Smooth muscle cell (in vitro differentiated cells): ENCODE results near the gene PEX5L. TPM values are rescaled to one million over a fixed set of nuclear protein-coding genes. Genes with fewer than 3 reads are reported as not detected.
"Not testable (repeated sequence)": the region's sequence is repeated elsewhere in the genome, so short reads cannot be mapped to it uniquely, and the experiment has no call there.

Source experiments
- DNase-seq: peaks from one replicate; lab custom pipeline; 2025; ENCODE audit not compliant: unreplicated experiment; lab: John Stamatoyannopoulos, UW
- H2AFZ ChIP-seq: fragments of 200-600 bp; sonication (generic); 2 replicates; pipeline ENCODE4 v1.6.0; 2016; ENCODE audit warnings: antibody characterized with exemption, low read depth, mild to moderate bottlenecking
- H3F3A ChIP-seq: fragments of 200-600 bp; sonication (generic); 2 replicates; pipeline ENCODE4 v1.6.0; 2017; ENCODE audit warnings: antibody characterized with exemption, low read depth
- H3K27ac ChIP-seq: fragments of 200-600 bp; sonication (generic); 2 replicates; pipeline ENCODE4 v1.5.1; 2016; ENCODE audit warnings: low read depth, mild to moderate bottlenecking
- H3K27me3 ChIP-seq: fragments of 200-600 bp; sonication (generic); 2 replicates; pipeline ENCODE4 v1.6.1; 2016; ENCODE audit warnings: low read depth, mild to moderate bottlenecking
- H3K36me3 ChIP-seq: fragments of 200-600 bp; sonication (generic); 2 replicates; pipeline ENCODE4 v1.5.1; 2016; ENCODE audit warnings: low read depth
- H3K4me1 ChIP-seq: fragments of 200-600 bp; sonication (generic); 2 replicates; pipeline ENCODE4 v1.5.1; 2016; ENCODE audit warnings: low read depth
- H3K4me2 ChIP-seq: fragments of 200-600 bp; sonication (generic); 2 replicates; pipeline ENCODE4 v1.6.0; 2016; ENCODE audit warnings: mild to moderate bottlenecking
- H3K4me3 ChIP-seq: fragments of 200-600 bp; sonication (generic); 2 replicates; pipeline ENCODE4 v1.5.1; 2016; ENCODE audit warnings: mild to moderate bottlenecking
- H3K79me2 ChIP-seq: fragments of 200-600 bp; sonication (generic); 2 replicates; pipeline ENCODE4 v1.6.0; 2016; ENCODE audit warnings: low read depth, mild to moderate bottlenecking
- H3K9ac ChIP-seq: fragments of 200-600 bp; sonication (generic); 2 replicates; pipeline ENCODE4 v1.6.0; 2016; ENCODE audit warnings: low read depth
- H3K9me3 ChIP-seq: fragments of 200-600 bp; sonication (generic); replicated peaks from 2 replicates; pipeline ENCODE4 v1.5.1; 2016; ENCODE audit warnings: low read depth
- H4K20me1 ChIP-seq: fragments of 200-600 bp; sonication (generic); 2 replicates; pipeline ENCODE4 v1.6.0; 2016; ENCODE audit warnings: low read depth
- CTCF ChIP-seq: fragments of 200-600 bp; sonication (generic); IDR thresholded peaks from 2 replicates; pipeline ENCODE4 v1.5.1; 2017; ENCODE audit warnings: borderline replicate concordance, mild to moderate bottlenecking, antibody characterized with exemption; ENCODE audit not compliant: insufficient read depth, poor library complexity, severe bottlenecking
- WGBS: methylation state at CpG from one replicate; pipeline ENCODE4 v1.1.7; 2016; ENCODE audit warnings: low lambda C conversion rate; 5-methylcytosine and 5-hydroxymethylcytosine counted together
- polyA plus RNA-seq: library from polyadenylated mRNA; unstranded; fragments of >200 nt; fragmentation: Nextera tagmentation; extraction: Ambion mirVana; gene quantifications from 2 replicates; pipeline ENCODE4 v1.2.1, GENCODE V29; 2016
- total RNA-seq: library from RNA; depleted of rRNA; stranded (reverse); fragments of >200 nt; gene quantifications from 2 replicates; pipeline ENCODE4 v1.2.3, GENCODE V29; 2014

PEX5L gene
- total and polyA plus RNA-seq, 2 experiments from 2014 or later, result not detected

GRCh38 chr3:180062771-180063170 is 26.0 kb upstream of the PEX5L start:
- Histone ChIP-seq H3K4me1 (no peaks in the 10 kb centered on the region), H2AFZ (no peak overlapping the region), H3K4me2 (no peak overlapping the region), H3K27me3 (no peaks in the 10 kb centered on the region), H4K20me1 (no peaks in the 10 kb centered on the region), H3K79me2 (no peaks in the 10 kb centered on the region), H3K36me3 (no peaks in the 10 kb centered on the region), H3K4me3 (no peak overlapping the region), H3F3A (no peaks in the 10 kb centered on the region), H3K27ac (no peak overlapping the region), H3K9ac (no peak overlapping the region), H3K9me3 (no peaks in the 10 kb centered on the region)
- TF ChIP-seq CTCF, result no peak
- 82% methylated on average over 1 of the region's 1 CpG for WGBS
- no peak for DNase-seq

- Histone ChIP-seq H3K4me3 (no peak overlapping the region), H4K20me1 (no peaks in the 10 kb centered on the region), H3K27me3 (no peaks in the 10 kb centered on the region), H3K27ac (peak overlapping the region; percentile 49), H3K4me2 (peak overlapping the region; percentile 18), H3K79me2 (no peaks in the 10 kb centered on the region), H2AFZ (no peak overlapping the region), H3K4me1 (no peaks in the 10 kb centered on the region), H3K9ac (no peak overlapping the region), H3F3A (no peaks in the 10 kb centered on the region), H3K9me3 (no peaks in the 10 kb centered on the region), H3K36me3 (no peaks in the 10 kb centered on the region)
- TF ChIP-seq CTCF, result no peak
- no peak for DNase-seq
These were observed 22.6 kb upstream of the PEX5L start for GRCh38 chr3:180059356-180059755.

GRCh38 chr3:180058238-180058637 is 21.5 kb upstream of the PEX5L start:
- H4K20me1 ChIP-seq, result no peaks in the 10 kb centered on the region
- TF ChIP-seq CTCF, result no peak

GRCh38 chr3:180055656-180056055 is 18.9 kb upstream of the PEX5L start:
- not testable (repeated sequence) for H3K4me2 ChIP-seq, H3F3A ChIP-seq, H4K20me1 ChIP-seq, H3K36me3 ChIP-seq, H3K4me3 ChIP-seq, H3K9me3 ChIP-seq, H3K27me3 ChIP-seq, H2AFZ ChIP-seq, H3K4me1 ChIP-seq, DNase-seq, H3K27ac ChIP-seq, H3K79me2 ChIP-seq, H3K9ac ChIP-seq
- 94% methylated on average over 3 of the region's 3 CpGs for WGBS

More at GRCh38 chr3:180058238-180058637, 21.5 kb upstream of the PEX5L start:
- H3K4me3 ChIP-seq, result no peak overlapping the region
- no peaks in the 10 kb centered on the region for H3K79me2 ChIP-seq
- no peaks in the 10 kb centered on the region for H3K4me1 ChIP-seq
- H3K9me3 ChIP-seq, result no peaks in the 10 kb centered on the region
- no peak overlapping the region for H3K27ac ChIP-seq
- H2AFZ ChIP-seq, result no peak overlapping the region
- no peak overlapping the region for H3K9ac ChIP-seq
- DNase-seq, result no peak
- no peaks in the 10 kb centered on the region for H3K36me3 ChIP-seq
- H3K4me2 ChIP-seq, result peak overlapping the region; percentile 13
- no peaks in the 10 kb centered on the region for H3F3A ChIP-seq
- H3K27me3 ChIP-seq, result no peaks in the 10 kb centered on the region
